Endothelial cell of umbilical vein (primary cell): ENCODE measurements around the gene REEP3.

Experiments used
- EZH2 ChIP-seq: IDR thresholded peaks from 2 replicates; pipeline ENCODE4 v1.6.1; 2012; ENCODE audit warnings: borderline replicate concordance, low read depth, mild to moderate bottlenecking, moderate library complexity, low read length, inconsistent platforms; ENCODE audit not compliant: severe bottlenecking
- GATA2 ChIP-seq: IDR thresholded peaks from 2 replicates; pipeline ENCODE4 v1.7.0; 2011; ENCODE audit warnings: low read depth, mild to moderate bottlenecking, moderate library complexity, mixed read lengths, low read length; ENCODE audit not compliant: insufficient read length, insufficient read depth
- POLR2A ChIP-seq: IDR thresholded peaks from 2 replicates; pipeline ENCODE4 v1.6.1; 2012; ENCODE audit warnings: low read depth, mild to moderate bottlenecking, control low read depth, low read length
- POLR2AphosphoS5 ChIP-seq: IDR thresholded peaks from 2 replicates; pipeline ENCODE4 v1.6.1; 2012; ENCODE audit warnings: low read depth, mild to moderate bottlenecking, control low read depth, low read length, moderate library complexity; ENCODE audit not compliant: insufficient read depth
- TF ChIP-seq, protein P1 (sequence below), 2 donors: IDR thresholded peaks; 1 replicate in 1 of 2; 2 replicates in 1 of 2; pipeline ENCODE4 v1.5.1; 2011; ENCODE audit warnings: low read length in 2 of 2, mild to moderate bottlenecking in 2 of 2, moderate library complexity in 2 of 2, control low read depth in 1 of 2, inconsistent platforms in 1 of 2, low read depth in 1 of 2; ENCODE audit not compliant: insufficient read depth in 1 of 2; ENCODE audit errors: extremely low read depth in 1 of 2
- TF ChIP-seq, protein P2 (sequence below): IDR thresholded peaks from 2 replicates; pipeline ENCODE4 v1.6.1; 2011; ENCODE audit not compliant: insufficient read depth, insufficient read length

DNA sequence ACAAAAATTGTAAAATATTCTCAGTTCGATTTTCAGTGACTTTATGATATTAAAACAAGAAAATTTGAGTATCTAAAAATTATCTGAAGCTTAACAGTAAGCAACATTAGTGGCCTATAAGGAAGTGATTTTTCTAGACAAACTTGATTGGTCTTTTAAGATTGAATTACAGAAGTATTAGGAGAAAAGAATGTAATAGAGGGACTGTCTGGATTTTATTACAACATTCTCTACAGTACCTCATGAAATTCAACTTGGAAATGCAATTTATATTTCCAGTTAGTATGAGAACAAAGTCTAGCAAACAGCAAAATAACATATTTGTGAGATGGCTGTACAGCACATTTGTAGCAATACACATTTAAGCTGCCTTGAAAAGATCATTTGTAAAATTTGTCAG lies 18.8 kb downstream of the REEP3 start:
- no peak for TF ChIP-seq EZH2
- TF ChIP-seq, protein P1, sequence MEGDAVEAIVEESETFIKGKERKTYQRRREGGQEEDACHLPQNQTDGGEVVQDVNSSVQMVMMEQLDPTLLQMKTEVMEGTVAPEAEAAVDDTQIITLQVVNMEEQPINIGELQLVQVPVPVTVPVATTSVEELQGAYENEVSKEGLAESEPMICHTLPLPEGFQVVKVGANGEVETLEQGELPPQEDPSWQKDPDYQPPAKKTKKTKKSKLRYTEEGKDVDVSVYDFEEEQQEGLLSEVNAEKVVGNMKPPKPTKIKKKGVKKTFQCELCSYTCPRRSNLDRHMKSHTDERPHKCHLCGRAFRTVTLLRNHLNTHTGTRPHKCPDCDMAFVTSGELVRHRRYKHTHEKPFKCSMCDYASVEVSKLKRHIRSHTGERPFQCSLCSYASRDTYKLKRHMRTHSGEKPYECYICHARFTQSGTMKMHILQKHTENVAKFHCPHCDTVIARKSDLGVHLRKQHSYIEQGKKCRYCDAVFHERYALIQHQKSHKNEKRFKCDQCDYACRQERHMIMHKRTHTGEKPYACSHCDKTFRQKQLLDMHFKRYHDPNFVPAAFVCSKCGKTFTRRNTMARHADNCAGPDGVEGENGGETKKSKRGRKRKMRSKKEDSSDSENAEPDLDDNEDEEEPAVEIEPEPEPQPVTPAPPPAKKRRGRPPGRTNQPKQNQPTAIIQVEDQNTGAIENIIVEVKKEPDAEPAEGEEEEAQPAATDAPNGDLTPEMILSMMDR (IDR thresholded peaks at IDR 0.05; ENCODE audit: extremely low read depth in 1 of 2, insufficient read depth in 1 of 2, low read depth in 1 of 2, low read length in 2 of 2): no peak
- no peak for TF ChIP-seq POLR2AphosphoS5
- no peak for TF ChIP-seq GATA2
- TF ChIP-seq, protein P2, sequence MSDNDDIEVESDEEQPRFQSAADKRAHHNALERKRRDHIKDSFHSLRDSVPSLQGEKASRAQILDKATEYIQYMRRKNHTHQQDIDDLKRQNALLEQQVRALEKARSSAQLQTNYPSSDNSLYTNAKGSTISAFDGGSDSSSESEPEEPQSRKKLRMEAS: no peak
- TF ChIP-seq POLR2A: no peak
